Neural progenitor cell (in vitro differentiated cells): Measurements from ENCODE around the gene P2RX7. TPM values are rescaled to one million over a fixed set of nuclear protein-coding genes. Genes with fewer than 3 reads are reported as not detected.

Experiments used
- DNase-seq: peaks from one replicate; pipeline ENCODE4 v3.0.0-alpha.2; 2016; ENCODE audit warnings: low spot score
- H2AFZ ChIP-seq: fragments of 200-600 bp; sonication (generic); replicated peaks from 2 replicates; pipeline ENCODE4 v1.6.1; 2016; ENCODE audit warnings: antibody characterized with exemption
- H3F3A ChIP-seq: fragments of 200-600 bp; sonication (generic); 2 replicates; pipeline ENCODE4 v1.6.1; 2016; ENCODE audit warnings: antibody characterized with exemption, low read depth
- H3K27ac ChIP-seq: fragments of 200-600 bp; sonication (generic); 2 replicates; pipeline ENCODE4 v1.5.1; 2016; ENCODE audit warnings: mild to moderate bottlenecking
- H3K27me3 ChIP-seq: fragments of 200-600 bp; sonication (generic); 2 replicates; pipeline ENCODE4 v1.6.1; 2016; ENCODE audit warnings: mild to moderate bottlenecking, moderate library complexity
- H3K36me3 ChIP-seq: fragments of 200-600 bp; sonication (generic); 2 replicates; pipeline ENCODE4 v1.5.1; 2016
- H3K4me1 ChIP-seq: fragments of 200-600 bp; sonication (generic); 2 replicates; pipeline ENCODE4 v1.6.1; 2016; ENCODE audit warnings: mixed run types
- H3K4me2 ChIP-seq: fragments of 200-600 bp; sonication (generic); 2 replicates; pipeline ENCODE4 v1.6.1; 2016
- H3K4me3 ChIP-seq: fragments of 200-600 bp; sonication (generic); 2 replicates; pipeline ENCODE4 v1.5.1; 2016
- H3K79me2 ChIP-seq: fragments of 200-600 bp; sonication (generic); 2 replicates; pipeline ENCODE4 v1.6.1; 2016; ENCODE audit warnings: low read depth
- H3K9ac ChIP-seq: fragments of 200-600 bp; sonication (generic); 2 replicates; pipeline ENCODE4 v1.6.1; 2016
- H3K9me3 ChIP-seq: fragments of 200-600 bp; sonication (generic); 2 replicates; pipeline ENCODE4 v1.5.1; 2016; ENCODE audit warnings: low read depth
- H4K20me1 ChIP-seq: fragments of 200-600 bp; sonication (generic); 2 replicates; pipeline ENCODE4 v1.6.1; 2016; ENCODE audit warnings: low read depth
- H3K27ac Mint-ChIP-seq: 3 replicates; pipeline ENCODE4 v1.8.0; 2021; ENCODE audit warnings: mixed read lengths
- H3K27me3 Mint-ChIP-seq: 2 replicates; pipeline ENCODE4 v1.8.0; 2022; ENCODE audit warnings: low read depth, mild to moderate bottlenecking, inconsistent platforms, moderate library complexity, mixed read lengths; ENCODE audit not compliant: insufficient read depth
- H3K36me3 Mint-ChIP-seq: 3 replicates; pipeline ENCODE4 v1.8.0; 2021; ENCODE audit warnings: mixed read lengths
- H3K4me1 Mint-ChIP-seq: 3 replicates; pipeline ENCODE4 v1.8.0; 2021; ENCODE audit warnings: mixed read lengths
- H3K4me3 Mint-ChIP-seq: 3 replicates; pipeline ENCODE4 v1.8.0; 2021; ENCODE audit warnings: mild to moderate bottlenecking, moderate library complexity, mixed read lengths
- H3K9me3 Mint-ChIP-seq: 3 replicates; pipeline ENCODE4 v1.8.0; 2020; ENCODE audit warnings: mixed read lengths
- EZH2 ChIP-seq: fragments of 200-600 bp; sonication (generic); IDR thresholded peaks from 2 replicates; pipeline ENCODE4 v1.6.1; 2017; ENCODE audit warnings: antibody characterized with exemption, mild to moderate bottlenecking, moderate library complexity
- EZH2phosphoT487 ChIP-seq: fragments of 200-600 bp; sonication (generic); IDR thresholded peaks from 2 replicates; pipeline ENCODE4 v1.6.1; 2017; ENCODE audit warnings: antibody characterized with exemption
- total RNA-seq: library from RNA; depleted of rRNA; stranded (reverse); fragments of >200 nt; gene quantifications from 2 replicates; pipeline ENCODE4 v1.2.3, GENCODE V29; 2015; ENCODE audit warnings: low replicate concordance
- TF ChIP-seq, protein P1 (sequence below): fragments of 200-600 bp; sonication (generic); IDR thresholded peaks from 2 replicates; pipeline ENCODE4 v1.5.1; 2017; ENCODE audit warnings: antibody characterized with exemption, mild to moderate bottlenecking

Gene P2RX7
- total RNA-seq, 1 donor from 2014 or later: 0.71 TPM

DNA sequence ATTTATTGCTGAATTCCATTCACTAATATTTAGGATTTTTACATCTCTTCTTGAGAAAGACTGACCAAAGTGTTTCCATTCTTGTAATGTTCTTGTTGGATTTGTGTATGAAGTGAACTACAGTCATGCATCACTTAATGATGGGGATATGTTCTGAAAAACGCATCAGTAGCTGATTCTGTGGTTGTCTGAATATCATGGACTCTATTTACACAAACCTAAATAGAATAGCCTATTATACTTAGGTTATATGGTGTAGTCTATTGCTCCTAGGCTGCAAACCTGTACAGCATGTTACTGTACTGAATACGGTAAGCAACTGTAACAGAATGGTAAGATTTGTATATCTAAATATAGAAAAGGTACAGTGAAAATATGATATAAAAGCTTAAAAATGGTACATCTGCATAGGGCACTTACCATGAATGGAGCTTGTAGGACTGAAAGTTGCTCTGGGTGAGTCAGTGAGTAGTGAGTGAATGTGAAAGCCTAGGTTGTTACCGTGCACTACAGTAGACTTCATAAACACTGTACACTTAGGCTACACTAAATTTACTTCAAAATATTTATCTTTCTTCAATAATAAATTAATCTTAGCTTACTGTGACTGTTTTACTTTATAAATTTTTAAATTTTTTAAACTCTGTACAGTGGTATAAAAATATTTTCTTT is 49.7 kb downstream of the P2RX7 start:
- Histone ChIP-seq H3K27me3 (no peaks in the 10 kb centered on the region), H3K36me3 (no peaks in the 10 kb centered on the region), H3K9me3 (no peaks in the 10 kb centered on the region), H2AFZ (no peak overlapping the region), H4K20me1 (no peaks in the 10 kb centered on the region), H3K4me3 (no peak overlapping the region), H3K4me2 (no peak overlapping the region), H3K27ac (no peak overlapping the region), H3F3A (no peaks in the 10 kb centered on the region), H3K79me2 (no peaks in the 10 kb centered on the region), H3K9ac (no peak overlapping the region), H3K4me1 (no peaks in the 10 kb centered on the region)
- Mint-ChIP-seq H3K27ac (no peak overlapping the region), H3K4me3 (no peak overlapping the region), H3K36me3 (no peaks in the 10 kb centered on the region), H3K27me3 (peaks cover 3% of the 10 kb centered on the region), H3K4me1 (no peaks in the 10 kb centered on the region), H3K9me3 (no peaks in the 10 kb centered on the region)
- DNase-seq: no peak
- TF ChIP-seq EZH2phosphoT487 (no peak), EZH2 (no peak)
- TF ChIP-seq, protein P1, sequence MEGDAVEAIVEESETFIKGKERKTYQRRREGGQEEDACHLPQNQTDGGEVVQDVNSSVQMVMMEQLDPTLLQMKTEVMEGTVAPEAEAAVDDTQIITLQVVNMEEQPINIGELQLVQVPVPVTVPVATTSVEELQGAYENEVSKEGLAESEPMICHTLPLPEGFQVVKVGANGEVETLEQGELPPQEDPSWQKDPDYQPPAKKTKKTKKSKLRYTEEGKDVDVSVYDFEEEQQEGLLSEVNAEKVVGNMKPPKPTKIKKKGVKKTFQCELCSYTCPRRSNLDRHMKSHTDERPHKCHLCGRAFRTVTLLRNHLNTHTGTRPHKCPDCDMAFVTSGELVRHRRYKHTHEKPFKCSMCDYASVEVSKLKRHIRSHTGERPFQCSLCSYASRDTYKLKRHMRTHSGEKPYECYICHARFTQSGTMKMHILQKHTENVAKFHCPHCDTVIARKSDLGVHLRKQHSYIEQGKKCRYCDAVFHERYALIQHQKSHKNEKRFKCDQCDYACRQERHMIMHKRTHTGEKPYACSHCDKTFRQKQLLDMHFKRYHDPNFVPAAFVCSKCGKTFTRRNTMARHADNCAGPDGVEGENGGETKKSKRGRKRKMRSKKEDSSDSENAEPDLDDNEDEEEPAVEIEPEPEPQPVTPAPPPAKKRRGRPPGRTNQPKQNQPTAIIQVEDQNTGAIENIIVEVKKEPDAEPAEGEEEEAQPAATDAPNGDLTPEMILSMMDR: no peak

DNA sequence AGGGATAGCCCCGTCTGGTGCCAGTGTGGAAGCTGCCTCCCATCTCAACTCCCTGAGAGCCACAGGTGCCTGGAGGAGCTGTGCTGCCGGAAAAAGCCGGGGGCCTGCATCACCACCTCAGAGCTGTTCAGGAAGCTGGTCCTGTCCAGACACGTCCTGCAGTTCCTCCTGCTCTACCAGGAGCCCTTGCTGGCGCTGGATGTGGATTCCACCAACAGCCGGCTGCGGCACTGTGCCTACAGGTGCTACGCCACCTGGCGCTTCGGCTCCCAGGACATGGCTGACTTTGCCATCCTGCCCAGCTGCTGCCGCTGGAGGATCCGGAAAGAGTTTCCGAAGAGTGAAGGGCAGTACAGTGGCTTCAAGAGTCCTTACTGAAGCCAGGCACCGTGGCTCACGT is 51.7 kb downstream of the P2RX7 start:
- Histone ChIP-seq H4K20me1 (no peaks in the 10 kb centered on the region), H3K27me3 (no peaks in the 10 kb centered on the region)

DNA sequence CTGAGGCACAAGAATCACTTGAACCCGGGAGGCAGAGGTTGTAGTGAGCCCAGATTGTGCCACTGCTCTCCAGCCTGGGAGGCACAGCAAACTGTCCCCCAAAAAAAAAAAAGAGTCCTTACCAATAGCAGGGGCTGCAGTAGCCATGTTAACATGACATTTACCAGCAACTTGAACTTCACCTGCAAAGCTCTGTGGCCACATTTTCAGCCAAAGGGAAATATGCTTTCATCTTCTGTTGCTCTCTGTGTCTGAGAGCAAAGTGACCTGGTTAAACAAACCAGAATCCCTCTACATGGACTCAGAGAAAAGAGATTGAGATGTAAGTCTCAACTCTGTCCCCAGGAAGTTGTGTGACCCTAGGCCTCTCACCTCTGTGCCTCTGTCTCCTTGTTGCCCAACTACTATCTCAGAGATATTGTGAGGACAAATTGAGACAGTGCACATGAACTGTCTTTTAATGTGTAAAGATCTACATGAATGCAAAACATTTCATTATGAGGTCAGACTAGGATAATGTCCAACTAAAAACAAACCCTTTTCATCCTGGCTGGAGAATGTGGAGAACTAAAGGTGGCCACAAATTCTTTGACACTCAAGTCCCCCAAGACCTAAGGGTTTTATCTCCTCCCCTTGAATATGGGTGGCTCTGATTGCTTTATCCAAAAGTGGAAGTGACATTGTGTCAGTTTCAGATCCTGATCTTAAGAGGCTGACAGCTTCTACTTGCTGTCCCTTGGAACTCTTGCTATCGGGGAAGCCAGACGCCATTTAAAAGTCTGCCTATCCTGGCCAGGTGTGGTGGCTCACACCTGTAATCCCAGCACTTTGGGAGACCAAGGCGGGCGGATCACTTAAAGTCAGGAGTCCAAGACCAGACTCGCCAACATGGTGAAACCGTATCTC is 52.6 kb downstream of the P2RX7 start:
- no peaks in the 10 kb centered on the region for H3K9me3 ChIP-seq
- H3K9ac ChIP-seq: no peak overlapping the region
- no peaks in the 10 kb centered on the region for H4K20me1 ChIP-seq
- no peak for TF ChIP-seq EZH2phosphoT487
- no peak for TF ChIP-seq EZH2
- TF ChIP-seq, protein P1: no peak
- H3K27ac ChIP-seq: no peak overlapping the region
- H3K36me3 ChIP-seq: no peaks in the 10 kb centered on the region
- Mint-ChIP-seq H3K27ac (no peak overlapping the region), H3K4me3 (no peak overlapping the region), H3K36me3 (no peaks in the 10 kb centered on the region), H3K4me1 (no peaks in the 10 kb centered on the region), H3K27me3 (peaks cover 3% of the 10 kb centered on the region), H3K9me3 (no peaks in the 10 kb centered on the region)
- H3K79me2 ChIP-seq: no peaks in the 10 kb centered on the region
- no peak for DNase-seq
- no peaks in the 10 kb centered on the region for H3F3A ChIP-seq
- H3K4me1 ChIP-seq: no peaks in the 10 kb centered on the region
- no peak overlapping the region for H3K4me2 ChIP-seq
- no peak overlapping the region for H2AFZ ChIP-seq
- no peak overlapping the region for H3K4me3 ChIP-seq
- H3K27me3 ChIP-seq: no peaks in the 10 kb centered on the region

More for the DNA sequence above, 51.7 kb downstream of the P2RX7 start:
- Histone ChIP-seq H3K9me3 (no peaks in the 10 kb centered on the region), H3F3A (no peaks in the 10 kb centered on the region), H3K9ac (no peak overlapping the region), H2AFZ (peak overlapping the region; percentile 42), H3K4me1 (no peaks in the 10 kb centered on the region), H3K36me3 (no peaks in the 10 kb centered on the region), H3K4me3 (no peak overlapping the region), H3K79me2 (no peaks in the 10 kb centered on the region), H3K27ac (no peak overlapping the region), H3K4me2 (no peak overlapping the region)
- H3K36me3 Mint-ChIP-seq: no peaks in the 10 kb centered on the region
- H3K27me3 Mint-ChIP-seq: peaks cover 3% of the 10 kb centered on the region
- no peaks in the 10 kb centered on the region for H3K9me3 Mint-ChIP-seq
- H3K27ac Mint-ChIP-seq: no peak overlapping the region
- TF ChIP-seq EZH2phosphoT487 (no peak), EZH2 (no peak)
- TF ChIP-seq, protein P1: no peak
- no peaks in the 10 kb centered on the region for H3K4me1 Mint-ChIP-seq
- no peak overlapping the region for H3K4me3 Mint-ChIP-seq
- DNase-seq: no peak
